ENCODE data around the gene FYN.

FYN gene

DNA sequence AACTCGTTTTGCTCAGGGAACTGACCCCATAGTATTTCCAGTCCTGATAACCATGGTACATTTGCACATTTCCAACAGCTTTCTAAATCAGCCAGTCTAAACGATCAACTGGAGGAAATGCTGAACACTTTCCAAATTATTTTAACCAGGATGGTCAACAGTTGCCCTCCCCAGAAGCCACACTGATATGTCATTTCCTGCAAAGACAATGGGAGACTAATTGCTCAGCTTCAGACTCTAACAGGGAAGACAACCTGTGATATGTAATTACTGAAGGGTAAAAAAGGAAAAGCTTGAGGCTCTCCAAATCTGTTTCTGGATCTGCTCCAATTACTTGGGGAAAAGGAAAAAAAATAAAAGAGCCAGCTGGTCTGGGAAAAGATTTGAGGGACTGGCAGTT is 88.8 kb downstream of the FYN start:
- no peak for FAIRE-seq

DNA sequence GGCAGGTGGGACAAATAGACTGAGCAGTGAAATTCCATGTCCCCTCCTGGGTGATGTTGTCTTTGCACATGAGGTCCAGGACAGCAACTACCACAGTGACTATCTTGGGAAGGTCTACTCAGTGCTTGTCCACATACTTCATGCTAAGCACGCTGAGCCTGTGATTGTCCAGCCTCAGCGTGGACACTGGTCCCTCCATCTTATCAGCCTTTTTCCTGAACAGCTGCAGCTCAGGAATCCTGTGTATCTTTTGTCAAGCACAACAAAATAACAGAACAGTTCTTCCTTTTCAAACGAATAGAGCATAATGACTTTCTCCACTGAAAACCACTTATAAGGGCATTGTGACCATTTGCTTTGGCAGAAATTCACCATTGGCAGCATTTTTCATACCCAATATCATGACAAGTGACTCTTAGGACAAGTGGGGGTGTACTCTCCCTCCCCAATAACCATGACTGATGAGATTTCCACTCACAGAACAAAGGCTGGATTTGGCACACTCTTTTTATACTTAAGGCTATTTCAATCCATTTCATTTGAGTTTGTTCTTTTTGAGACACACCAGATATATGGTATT is 90.3 kb downstream of the FYN start:
- no peak for FAIRE-seq

DNA sequence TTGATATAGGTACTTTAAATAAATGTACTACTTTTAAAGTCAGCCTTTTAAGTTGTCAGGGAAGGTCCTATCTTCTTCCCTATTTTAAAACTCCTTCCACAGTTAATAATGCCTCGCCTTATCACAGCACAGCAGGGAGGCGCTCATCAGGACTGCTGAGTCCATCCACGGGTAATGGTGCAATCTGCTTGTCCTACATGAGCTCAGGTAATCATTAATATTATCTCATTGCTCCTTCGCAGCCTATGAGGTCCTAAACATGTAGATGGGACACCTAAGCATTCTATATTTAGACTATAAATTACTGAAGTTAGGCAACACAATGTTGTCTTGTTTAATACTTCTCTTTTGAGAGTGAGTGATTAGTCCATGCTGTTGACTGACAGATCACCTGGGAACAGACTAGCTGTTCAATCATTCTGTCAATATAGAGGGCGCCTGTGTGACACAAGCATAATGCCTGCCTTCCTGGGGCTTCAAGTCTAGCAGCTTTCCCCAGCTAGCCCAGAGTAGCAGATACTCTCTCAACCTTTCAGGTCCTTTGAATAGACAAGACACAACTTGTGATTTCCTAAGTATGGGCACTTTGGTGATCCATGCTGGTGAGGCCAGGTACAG is 91.0 kb downstream of the FYN start:
- FAIRE-seq, result no peak

DNA sequence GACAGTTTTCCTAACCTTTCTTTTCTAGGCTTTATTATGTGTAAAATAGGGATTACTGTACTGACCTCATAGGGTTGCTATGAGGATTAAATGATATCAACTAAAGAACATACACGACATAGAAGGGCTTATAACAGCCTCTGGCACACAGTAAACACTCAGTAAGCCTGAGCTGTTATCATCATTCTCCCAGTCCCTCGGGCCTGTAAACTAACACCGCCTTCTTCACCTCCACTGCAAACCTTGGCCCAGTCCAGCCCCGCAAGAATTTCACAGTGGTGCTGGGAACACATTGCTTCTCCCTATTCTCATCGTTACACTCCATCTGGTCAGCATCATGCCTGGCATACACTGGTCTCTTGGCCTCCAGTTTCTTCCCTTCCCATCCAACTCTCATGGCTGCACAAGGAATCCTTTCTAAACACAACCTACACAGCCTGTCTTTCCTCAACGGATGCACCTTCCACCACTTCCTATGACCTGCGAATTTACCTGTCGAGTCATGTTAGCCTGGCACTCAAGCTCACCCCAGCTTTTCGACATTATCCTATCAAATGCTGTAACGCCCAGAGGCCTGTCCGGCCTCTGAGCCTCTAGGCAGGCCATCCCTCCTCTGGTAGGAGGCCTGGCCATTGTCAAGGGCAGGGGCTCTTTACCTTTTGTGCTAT is 92.1 kb downstream of the FYN start:
- FAIRE-seq, result no peak

DNA sequence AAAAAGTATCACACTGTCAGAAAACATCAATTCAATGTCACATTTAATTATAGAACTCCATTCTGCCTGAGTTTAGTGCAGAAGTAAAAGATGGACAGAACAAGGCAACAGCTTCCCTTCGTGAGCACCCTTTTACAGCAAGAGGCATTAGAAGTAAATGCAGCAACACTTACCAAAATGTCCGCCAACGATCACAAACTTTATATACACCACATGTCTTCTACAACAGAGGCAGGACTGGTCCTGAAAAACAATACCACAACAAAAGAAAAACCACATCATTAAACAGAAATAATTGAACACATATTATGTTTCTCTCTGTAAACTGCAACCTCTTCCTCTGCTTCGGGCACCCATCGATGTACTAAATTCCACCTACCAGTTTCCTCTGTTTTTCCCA is 92.9 kb downstream of the FYN start:
- no peak for FAIRE-seq

DNA sequence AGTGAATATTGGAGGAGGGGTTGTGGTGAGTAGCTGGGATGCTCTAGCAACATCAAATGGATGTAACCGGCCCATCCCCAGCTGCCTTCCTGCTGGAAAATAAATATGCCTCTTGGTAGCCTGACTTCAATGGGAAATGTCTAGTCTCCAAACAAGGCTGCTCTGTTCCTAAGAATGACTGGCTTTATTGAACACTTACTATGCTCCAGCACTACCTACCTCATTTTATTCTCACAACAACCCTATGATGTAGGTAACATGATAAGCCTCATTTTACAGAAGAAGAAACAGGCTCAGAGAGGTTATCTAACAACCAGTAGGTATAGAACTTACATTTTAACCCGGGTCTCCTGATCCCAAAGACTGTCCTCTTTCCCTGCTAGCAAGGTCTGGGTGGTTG is 93.6 kb downstream of the FYN start:
- no peak for FAIRE-seq

DNA sequence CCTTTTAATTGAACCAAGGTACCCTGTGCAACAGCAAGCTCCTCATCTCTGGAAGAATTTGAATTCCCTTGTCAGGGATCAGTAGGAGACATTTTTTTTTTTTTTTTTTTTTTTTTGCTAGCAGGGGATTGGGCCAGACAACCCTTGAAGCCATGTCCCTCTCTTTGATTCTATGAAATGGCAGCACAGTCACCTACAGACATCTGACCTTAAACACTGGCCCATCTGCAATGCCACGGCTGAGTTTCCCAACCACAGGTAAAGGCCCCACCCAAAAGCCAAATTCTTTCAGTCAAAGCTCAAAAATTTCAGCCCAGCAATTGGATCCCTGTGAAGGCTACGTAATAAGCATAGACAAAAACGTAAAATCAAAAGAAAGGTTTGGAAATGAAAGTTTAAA is 94.2 kb downstream of the FYN start:
- no peak for FAIRE-seq

DNA sequence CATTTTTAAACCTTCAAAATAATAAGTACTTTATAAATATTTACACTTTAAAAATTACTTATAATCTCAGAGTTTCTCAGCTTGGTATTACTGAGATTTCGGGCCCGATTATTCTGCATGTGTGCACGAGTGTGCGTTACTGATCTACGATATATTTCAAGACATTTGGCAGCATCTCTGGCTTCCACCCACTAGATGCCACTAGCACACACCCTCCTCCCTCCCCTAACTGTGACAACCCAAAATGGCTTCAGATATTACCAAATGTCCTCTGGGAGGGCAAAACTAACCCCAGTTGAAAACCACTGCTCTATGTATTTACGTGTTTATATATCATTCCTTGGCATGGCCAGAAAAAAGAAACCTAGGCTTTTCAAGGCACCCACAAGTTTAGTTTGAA is 95.9 kb downstream of the FYN start:
- FAIRE-seq, result no peak

DNA sequence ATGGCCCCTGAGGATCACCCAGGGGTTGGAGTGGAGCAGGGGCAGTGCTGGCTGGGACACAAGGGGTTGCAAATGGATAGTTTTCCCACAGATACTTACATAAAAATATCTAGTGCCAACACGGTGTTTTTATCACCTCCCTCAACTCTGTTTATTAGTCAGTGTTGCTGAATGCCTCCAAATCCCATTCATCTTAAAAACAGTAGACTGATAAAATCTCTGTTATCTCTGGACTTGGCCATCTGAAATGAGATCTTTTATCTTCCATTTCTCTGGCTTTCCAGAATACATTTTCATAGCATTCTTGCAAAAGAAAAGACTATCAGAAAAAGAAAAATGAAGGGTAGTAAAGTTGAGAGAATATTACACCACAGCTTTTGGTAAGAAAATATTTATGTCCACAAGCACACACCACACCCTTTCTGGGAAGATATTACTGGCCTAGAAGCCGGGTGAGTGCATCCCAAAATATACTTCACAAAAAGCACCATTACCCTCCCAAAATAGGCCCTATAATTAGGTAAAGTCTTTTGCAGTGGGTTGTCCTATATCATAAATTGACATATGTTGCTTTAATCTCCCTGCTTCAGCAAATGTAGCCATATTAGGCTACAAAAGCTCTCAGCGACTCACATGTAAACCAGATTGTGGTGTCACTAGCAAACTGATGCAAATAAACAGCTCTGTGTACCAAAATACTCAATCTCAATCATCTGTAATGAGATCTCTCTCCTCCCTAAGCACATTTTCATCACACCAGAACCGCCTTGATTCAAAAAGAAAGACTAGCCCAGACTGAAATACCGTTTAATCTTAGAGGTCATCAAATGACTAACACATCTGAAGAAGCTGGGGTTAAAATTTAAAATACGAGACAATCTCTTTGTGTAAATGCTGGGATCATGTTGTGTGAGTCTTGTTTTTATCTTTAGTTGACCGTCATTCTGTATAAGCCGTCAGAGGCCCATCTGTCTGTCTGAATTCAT is 96.7 kb downstream of the FYN start:
- FAIRE-seq, result no peak

DNA sequence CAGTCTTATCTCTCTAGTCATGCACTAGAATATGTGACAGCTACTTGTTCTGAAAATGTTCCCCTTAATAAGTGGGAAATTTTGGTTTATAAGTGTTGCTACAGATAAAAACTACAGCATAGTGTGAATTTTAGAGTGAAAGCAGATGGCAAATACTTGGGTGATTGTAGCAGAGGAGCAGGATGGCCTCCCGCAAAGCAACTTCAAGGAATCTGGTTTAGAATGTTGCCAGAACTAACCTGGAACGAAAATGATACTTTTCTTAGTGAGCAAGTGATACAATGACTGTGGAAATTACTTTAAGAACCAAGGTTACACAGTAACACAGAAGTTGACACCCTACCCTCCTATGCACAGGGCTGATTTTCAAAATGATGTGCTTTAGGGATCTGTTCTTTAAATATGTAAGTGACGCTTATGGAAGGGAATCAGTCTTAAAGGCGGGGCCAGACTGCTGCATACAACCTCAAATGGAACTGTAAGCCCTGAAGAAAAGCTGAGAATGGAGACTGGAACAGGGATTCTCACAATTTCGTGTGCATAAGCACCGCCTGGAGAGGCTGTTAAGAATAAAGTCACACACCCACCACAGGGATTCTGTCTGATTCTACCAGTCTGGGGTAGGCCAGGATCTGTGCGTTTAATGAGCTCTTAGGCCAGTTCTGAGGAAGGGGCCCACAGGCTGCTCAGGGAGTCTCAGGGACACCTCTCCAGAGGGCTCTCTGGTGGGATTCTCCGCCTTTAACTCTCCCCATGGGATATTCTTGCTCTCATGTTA is 97.9 kb downstream of the FYN start:
- FAIRE-seq, result no peak

DNA sequence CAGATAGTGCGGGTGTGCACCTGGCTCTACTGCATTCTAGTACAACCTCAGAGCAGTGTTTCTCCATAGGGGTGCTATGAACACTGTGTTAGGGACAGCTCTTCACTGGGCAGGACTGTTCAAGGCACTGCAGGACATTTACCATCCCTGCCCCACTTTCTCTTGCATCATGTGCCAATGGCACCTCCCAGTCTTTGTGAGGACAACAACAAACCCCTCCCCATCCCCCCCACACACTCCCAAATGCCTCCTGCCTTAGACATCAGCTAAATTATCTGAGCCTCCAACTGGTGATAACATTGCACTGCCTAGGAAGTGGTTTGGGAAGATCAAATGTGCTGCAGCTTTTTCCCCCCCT is 98.9 kb downstream of the FYN start:
- FAIRE-seq, result no peak

DNA sequence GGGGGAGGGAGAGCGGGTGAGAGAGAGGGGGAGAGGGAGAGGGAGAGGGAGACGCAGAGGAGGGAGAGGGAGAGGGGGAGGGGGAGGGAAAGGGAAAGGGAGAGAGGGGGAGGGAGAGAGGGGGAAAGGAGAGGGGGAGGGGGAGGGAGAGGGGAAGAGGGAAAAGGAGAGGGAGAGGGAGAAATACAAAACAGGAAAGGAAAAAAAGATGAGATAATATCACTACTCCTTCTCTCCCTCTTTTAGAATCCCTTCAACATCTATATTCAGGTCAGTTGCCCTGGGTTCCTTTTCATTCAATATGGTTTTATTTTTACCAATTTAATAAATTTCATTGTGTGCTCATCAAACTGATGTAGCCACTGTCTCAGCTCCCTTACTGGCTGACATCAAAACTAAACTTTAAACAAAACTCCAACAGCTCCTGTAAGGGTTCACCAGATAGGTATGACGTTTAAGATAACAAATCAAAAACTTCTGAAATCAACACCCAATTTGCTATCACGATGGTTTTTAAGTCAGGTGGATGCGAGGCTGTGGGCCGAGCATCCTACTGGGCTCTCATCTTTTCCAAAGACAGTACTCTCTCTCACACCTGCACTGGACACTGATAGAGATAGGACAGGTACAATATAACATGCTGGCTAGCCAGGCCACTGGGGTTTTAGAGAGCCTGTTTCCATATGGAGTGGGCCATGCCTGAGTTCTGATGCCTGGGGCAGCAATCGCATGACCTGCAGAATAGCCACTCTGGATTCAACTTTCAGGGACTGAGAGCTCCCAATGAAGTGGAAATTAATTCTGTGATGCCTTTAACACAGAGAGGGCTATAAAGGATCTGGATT is 99.5 kb downstream of the FYN start:
- no peak for FAIRE-seq

DNA sequence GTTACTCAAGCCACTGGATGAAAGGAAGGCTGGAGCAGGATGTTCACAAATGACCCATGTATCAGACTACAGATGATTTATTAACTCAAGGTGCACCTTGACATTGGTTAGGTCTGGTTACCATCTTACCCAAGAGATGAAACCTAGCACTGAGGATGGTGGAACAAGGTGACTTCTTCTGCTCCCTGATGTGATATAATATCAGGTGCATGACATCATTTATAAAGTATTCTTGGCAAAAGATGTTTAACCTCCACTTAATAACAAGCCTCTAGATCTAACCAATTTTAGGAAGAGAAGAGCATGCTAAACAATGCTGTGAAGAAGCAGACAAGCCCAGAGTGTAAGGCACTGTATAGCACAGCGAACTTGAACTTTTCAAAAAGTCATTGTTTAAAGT is 100.9 kb downstream of the FYN start:
- FAIRE-seq, result no peak

DNA sequence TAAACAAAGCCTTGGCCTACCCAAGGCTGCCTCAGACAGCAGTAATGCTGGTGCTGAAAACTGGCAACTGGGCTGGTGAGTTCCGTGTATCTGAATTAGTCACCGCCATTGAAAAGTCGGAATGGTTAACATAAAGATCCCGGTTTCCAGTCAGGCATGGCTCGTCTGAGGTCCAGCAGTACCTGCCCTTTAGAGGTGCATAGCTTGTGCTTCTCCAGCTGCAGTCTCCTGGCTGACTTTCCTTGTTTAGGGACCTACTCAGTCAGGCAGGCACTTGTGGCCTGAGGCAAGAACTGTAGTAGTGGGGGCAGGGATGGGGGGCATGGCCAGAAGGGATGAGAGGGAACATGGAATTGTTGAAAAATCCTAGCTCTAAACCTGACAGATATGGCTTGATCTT is 101.6 kb downstream of the FYN start:
- no peak for FAIRE-seq

DNA sequence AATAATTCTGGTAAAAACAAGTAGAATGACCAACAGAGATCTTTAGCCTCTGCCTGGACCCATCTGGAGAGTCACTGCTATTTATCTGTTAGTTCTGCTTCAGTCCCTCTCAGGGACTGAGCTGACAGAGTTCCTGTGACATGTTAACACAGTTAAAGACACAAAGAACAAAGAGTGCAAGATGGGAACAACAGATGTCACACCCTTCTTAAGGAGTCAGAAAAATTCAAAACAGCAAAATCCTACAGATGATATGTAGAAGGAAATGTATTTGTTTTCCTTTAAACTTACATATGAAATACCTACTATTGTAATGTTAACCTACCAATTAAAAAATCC is 102.2 kb downstream of the FYN start:
- no peak for FAIRE-seq

DNA sequence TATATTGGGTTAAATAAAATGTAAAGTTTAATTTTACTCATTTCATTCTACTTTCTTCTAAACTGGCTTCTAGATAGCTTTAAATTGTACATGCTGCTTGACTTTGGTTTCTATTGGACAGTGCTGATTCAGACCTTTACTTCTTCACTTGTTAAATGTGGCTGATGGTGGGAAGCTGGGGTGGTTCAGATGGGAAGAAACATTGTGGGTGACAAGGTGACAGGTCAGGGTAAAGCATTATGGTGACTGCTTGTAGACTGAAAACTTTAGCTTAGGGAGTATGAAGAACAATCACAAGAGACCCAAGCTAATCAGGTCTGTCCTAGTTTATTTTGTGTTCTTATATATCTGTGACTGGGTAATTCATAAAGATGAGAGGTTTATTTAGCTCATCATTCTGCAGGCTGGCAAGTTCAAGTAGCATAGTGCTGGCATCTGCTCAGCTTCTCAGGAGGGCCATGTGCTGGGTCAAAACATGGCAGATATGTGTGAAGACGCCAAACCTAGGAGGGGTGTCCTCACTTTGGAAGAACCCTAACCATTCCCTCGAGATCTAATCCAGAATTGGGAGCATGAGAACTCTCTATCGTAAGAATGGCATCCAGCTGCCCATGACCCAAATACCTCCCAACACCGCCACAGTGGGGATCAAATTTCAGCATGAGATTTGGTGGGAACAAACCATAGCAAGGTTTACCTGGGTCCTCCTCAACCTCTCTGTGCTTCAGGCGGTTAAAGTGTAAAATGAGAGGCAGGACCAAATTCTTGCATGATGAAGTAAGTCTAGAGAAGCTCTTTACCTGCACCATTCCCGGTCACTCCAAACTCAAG is 102.8 kb downstream of the FYN start:
- no peak for FAIRE-seq

DNA sequence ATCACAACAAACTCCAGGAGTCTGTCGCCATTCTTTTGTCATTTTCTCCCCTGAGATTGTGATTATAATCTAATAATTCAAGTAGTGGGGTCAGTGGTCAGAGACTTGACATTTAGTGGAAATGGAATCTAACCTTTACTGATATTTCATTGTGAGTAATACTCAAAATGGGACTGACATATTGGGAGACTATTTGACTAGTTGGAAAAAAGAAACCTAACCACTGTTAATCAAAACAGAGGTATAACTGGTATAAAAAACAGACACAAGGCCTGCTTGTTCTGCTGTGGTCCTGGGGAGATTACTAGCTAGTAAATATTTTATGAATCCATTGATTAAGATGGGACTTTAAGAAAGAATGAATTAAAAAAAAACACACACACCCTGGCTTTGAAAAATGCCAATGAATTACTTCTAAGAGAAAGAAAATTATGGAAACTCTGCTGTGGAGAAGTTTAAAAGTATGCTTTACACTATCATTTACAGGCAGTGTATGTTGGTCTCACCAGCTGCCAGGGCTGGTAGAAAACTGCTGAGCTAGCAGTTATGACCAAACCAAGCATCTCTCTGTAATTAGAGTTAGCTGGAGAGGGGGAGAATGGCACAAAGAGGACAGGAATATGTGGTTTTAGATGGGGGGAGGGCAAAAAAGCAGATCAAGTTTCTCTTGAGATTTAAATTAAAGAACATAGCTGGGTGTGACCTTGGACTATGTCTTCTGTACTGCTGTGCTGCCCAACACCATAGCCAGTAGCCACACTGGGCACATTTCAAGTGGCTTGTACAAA is 103.7 kb downstream of the FYN start:
- FAIRE-seq, result no peak

DNA sequence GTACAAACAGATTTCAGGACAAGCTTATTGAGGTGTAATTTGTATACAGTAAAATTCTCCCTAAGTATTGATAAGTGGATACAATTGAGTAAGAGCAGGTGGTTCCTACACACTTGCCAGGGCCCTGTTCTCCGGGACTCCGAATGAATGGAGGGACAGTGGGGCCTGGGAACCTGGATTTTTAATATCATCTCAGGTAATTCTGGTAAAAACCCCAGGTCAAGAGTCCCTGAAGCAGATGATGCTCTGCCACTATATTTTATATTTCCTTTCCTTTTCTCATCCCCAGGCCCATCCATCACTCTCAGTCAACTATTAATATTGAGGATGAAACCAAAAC is 104.9 kb downstream of the FYN start:
- FAIRE-seq, result no peak

DNA sequence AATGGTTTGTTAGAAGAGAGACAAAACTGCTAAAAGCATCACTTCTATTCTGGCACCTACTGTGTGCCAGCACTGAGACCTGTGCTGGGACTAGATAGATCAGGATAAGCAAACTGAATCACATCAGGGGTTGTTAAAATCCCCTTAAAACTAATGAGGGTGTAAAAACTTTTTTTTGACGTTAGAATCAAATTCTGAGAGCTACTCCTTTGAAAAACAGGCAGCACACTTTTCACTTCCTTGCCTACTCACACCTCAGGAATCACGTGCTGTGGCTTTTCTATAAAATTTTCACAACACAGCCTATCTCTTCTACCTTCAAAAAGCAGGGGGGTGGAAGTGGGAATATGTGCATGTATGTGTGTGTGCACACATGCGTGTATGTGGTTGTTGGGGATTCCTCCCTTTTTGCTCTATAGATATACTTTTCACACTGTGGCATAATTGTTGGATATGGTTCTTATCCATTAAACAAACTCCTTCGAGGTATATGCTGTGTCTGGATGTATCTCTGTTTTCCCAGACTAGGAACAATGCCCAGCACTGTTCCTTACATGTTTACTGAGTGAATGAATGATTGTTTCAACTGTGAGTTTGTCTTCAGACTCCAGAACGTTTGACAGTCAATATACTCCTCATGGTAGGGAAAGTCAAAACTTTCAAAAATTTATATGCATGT is 105.4 kb downstream of the FYN start:
- no peak for FAIRE-seq
